ENCODE data around the gene SDK1.

SDK1 gene

DNA sequence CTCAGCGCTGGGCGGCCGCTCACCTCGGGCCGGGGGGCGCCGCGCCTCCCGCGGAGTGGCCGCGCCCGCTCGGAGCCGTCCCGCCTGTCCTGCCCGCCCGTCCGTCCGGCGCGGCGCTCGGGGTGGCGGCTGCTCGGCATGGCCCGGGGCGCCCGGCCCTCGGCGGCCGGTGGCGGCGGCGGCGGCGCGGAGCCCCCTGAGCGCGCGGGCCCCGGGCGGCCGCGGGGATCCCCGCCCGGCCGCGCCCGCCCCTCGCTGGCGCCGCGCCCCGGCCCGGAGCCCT is 338 bp downstream of the SDK1 start:
- no peak for DNase-seq (ENCODE audit: extremely low read depth, low read depth)
- H3K4me3 ChIP-seq (replicated peaks; ENCODE audit: low read depth, low read length): 0 out of 2 replicates have a peak overlapping the region, but pooled peaks have one; percentile 11
- TF ChIP-seq, protein P1, sequence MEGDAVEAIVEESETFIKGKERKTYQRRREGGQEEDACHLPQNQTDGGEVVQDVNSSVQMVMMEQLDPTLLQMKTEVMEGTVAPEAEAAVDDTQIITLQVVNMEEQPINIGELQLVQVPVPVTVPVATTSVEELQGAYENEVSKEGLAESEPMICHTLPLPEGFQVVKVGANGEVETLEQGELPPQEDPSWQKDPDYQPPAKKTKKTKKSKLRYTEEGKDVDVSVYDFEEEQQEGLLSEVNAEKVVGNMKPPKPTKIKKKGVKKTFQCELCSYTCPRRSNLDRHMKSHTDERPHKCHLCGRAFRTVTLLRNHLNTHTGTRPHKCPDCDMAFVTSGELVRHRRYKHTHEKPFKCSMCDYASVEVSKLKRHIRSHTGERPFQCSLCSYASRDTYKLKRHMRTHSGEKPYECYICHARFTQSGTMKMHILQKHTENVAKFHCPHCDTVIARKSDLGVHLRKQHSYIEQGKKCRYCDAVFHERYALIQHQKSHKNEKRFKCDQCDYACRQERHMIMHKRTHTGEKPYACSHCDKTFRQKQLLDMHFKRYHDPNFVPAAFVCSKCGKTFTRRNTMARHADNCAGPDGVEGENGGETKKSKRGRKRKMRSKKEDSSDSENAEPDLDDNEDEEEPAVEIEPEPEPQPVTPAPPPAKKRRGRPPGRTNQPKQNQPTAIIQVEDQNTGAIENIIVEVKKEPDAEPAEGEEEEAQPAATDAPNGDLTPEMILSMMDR (IDR thresholded peaks at IDR 0.05; ENCODE audit: low read depth, low read length, missing control alignments): no peak

DNA sequence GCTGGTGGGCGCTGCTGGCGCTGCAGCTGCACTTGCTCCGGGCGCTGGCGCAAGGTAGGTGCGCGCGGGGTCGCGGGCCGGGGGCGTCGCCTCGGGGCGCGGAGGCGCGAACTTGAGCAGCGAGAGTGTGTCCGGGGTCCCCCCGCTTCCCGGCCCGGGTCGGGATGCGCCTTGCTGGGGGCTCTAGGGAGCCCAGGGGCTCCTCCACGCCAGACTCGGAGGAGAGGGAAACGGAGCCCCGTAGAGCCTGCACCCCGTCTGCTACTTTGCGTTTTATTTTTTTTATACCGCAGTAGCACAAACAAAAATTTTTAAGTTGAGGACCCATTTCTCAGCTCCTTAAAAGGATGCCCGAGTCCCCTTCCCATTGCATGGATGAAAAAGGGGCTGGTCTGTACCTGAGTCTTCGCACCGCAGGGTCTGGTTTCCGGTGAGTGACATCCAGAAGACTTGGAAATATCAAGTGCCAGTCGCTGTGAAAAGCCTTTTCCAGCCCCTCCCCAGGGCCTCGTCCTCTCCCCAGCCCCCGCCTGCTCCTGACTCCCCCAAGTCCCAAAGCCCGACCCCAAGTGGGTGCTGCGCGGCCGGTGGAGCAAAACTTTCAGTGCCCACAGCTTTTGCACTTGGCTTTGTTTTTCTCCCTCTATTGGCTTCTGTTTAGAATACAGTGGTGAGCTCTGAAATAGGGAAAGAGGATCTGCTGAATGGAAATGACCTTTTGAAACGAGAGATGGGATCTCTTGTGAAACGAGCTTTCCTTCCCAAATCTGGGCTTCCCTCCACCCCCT is 973 bp downstream of the SDK1 start:
- TF ChIP-seq, protein P1 (IDR thresholded peaks at IDR 0.05; ENCODE audit: low read depth, low read length, missing control alignments): no peak
- H3K4me3 ChIP-seq (replicated peaks; ENCODE audit: low read depth, low read length): peak overlapping the region; percentile 50
- no peak for DNase-seq (ENCODE audit: extremely low read depth, low read depth)

DNA sequence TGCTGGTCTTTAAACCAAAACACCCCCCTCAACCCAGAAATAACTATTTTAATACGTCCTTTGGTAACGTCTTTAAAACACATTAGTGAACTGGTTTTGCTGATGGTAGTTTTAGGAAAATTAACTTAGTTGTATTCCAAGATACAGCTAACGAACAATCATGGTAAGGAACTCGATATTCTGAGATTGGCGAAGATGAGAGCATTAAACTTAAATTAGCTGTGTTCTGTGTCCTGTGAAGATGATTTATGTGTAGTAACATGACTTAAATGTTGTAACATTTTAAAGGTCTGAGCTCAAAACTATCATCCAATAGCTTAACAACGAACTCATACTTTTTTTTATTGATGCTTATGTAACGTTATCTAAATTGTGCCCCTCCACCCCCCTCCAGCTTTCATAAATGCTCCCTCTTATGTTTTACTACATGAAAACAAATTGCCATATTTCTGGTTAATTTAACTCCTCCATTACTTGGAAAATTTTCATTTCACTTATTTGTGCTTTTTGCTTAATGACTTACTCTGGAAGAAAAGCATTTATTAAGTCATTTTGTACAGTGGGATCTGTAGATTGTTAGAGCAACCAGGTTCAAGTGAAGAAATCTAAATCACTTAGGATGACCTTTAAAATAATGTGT is 1.7 kb downstream of the SDK1 start:
- no peak for DNase-seq (ENCODE audit: extremely low read depth, low read depth)
- peak overlapping the region; percentile 50 for H3K4me3 ChIP-seq (replicated peaks; ENCODE audit: low read depth, low read length)
- TF ChIP-seq, protein P1 (IDR thresholded peaks at IDR 0.05; ENCODE audit: low read depth, low read length, missing control alignments): no peak

DNA sequence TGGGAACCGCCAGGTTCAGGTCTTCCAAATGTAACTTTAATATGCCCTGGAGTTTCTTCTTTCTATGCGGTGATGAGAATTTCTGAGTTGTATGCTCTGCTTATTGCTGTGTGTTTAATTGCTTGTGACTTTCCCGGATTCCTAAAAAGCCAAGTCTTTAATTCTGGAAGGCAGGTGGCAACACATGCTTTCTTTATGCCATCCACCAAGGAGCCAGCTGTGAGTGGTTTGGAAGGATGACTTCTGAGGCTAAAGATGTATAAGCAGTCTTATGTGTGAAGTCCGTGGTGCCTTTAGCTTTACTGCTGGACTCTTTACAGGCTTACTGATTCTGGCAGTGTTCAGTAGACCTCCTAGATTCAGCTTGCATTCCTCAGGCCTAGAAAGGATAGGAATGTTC is 3.1 kb downstream of the SDK1 start:
- no peak for DNase-seq (ENCODE audit: extremely low read depth, low read depth)
- TF ChIP-seq, protein P1 (IDR thresholded peaks at IDR 0.05; ENCODE audit: low read depth, low read length, missing control alignments): no peak
- no peak overlapping the region for H3K4me3 ChIP-seq (replicated peaks; ENCODE audit: low read depth, low read length)

DNA sequence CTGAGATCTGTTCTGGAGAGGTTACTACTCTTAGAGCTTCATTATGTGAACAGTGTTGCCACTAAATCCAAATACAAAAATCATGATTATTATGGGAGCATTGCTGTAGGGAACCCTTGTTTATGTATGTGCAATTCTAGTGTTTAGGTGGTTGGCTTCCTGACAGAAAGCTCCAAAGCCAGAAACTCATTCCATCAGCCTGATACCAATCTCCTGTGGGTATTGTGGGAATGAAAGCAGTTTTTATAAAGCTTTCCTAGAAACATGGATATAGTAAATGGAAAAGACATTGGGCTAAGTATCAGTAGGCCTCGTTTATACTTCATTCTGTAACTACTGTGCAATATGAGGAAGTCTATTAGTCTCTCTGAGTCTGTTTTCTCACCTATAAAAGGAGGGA is 6.4 kb downstream of the SDK1 start:
- no peak for DNase-seq (ENCODE audit: extremely low read depth, low read depth)
- TF ChIP-seq, protein P1 (IDR thresholded peaks at IDR 0.05; ENCODE audit: low read depth, low read length, missing control alignments): no peak
- H3K4me3 ChIP-seq (replicated peaks; ENCODE audit: low read depth, low read length): no peak overlapping the region

DNA sequence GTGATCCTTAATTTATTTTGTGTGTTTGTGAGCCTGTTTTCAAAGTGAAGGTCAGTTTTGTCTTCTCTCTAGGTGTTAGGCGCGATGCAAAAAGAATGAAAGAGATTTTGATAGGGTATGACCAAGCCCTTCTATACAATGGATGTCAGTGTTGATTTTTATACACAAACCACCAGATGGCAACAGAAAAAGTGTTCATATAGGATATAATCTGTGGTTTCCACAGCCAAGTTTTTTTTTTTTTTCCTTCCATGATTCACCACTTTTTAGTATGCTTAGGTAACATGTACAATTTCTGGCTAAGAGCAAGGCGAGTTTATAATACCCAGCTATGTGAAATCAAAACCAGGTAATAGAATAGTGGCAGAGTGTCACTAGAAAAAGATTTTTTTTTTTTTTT is 8.1 kb downstream of the SDK1 start:
- TF ChIP-seq, protein P1 (IDR thresholded peaks at IDR 0.05; ENCODE audit: low read depth, low read length, missing control alignments): no peak
- H3K4me3 ChIP-seq (replicated peaks; ENCODE audit: low read depth, low read length): no peak overlapping the region
- no peak for DNase-seq (ENCODE audit: extremely low read depth, low read depth)
